Activated CD8-positive, alpha-beta T cell treated with anti-CD3 and anti-CD28 coated beads for 36 hours (primary cell): ENCODE measurements around the gene CHRNA9. TPM values are rescaled to one million over a fixed set of nuclear protein-coding genes. Genes with fewer than 3 reads are reported as not detected.
A peak's percentile ranks its signal among the peaks of the same experiment; 100 is the strongest.

Experiments
- ATAC-seq: fragments of 200-7000 bp; cut with Tn5 transposase; one replicate; pipeline ENCODE4 v1.10.0; 2021; ENCODE audit warnings: mild to moderate bottlenecking, moderate library complexity
- CTCF ChIA-PET: fragments of 350-600 bp; sonication (Branson Sonifier 250); formaldehyde crosslinking; loops from one replicate; lab custom pipeline; 2021; ENCODE audit warnings: antibody characterized with exemption; lab: Charles Lee
- POLR2A ChIA-PET: fragments of 350-600 bp; sonication (Branson Sonifier 250); formaldehyde crosslinking; loops from one replicate; lab custom pipeline; 2021; ENCODE audit warnings: antibody characterized with exemption; lab: Charles Lee
- DNase-seq: peaks from one replicate; pipeline ENCODE4 v3.0.0-alpha.2; 2020
- H3K27ac Mint-ChIP-seq: one replicate; pipeline ENCODE4 v1.8.0; 2021; ENCODE audit warnings: mild to moderate bottlenecking, mixed read lengths
- H3K27me3 Mint-ChIP-seq: one replicate; pipeline ENCODE4 v1.8.0; 2021; ENCODE audit warnings: mixed read lengths
- H3K36me3 Mint-ChIP-seq: one replicate; pipeline ENCODE4 v1.8.0; 2021; ENCODE audit warnings: low read depth, mixed read lengths
- H3K4me1 Mint-ChIP-seq: one replicate; pipeline ENCODE4 v1.8.0; 2021; ENCODE audit warnings: low read depth, mixed read lengths
- H3K4me3 Mint-ChIP-seq: one replicate; pipeline ENCODE4 v1.8.0; 2021; ENCODE audit warnings: mild to moderate bottlenecking, moderate library complexity, mixed read lengths
- H3K9me3 Mint-ChIP-seq: one replicate; pipeline ENCODE4 v1.8.0; 2021; ENCODE audit warnings: mixed read lengths
- CTCF ChIP-seq: fragments of 200-600 bp; IDR thresholded peaks from one replicate; pipeline ENCODE4 v1.8.0; 2022; ENCODE audit warnings: antibody characterized with exemption, mild to moderate bottlenecking
- intact Hi-C: fragments of 100-400 bp; cut with micrococcal nuclease; formaldehyde crosslinking; loops from one replicate; pipeline ENCODE4 v1.10.0; 2022
- total RNA-seq, 2 experiments: library from RNA; stranded (reverse); gene quantifications; one replicate each; pipeline ENCODE4 v1.2.3, GENCODE V29; 2021

The CHRNA9 gene
- total RNA-seq, 2 experiments from 2014 or later, result 0.11 to 0.38 TPM

DNA sequence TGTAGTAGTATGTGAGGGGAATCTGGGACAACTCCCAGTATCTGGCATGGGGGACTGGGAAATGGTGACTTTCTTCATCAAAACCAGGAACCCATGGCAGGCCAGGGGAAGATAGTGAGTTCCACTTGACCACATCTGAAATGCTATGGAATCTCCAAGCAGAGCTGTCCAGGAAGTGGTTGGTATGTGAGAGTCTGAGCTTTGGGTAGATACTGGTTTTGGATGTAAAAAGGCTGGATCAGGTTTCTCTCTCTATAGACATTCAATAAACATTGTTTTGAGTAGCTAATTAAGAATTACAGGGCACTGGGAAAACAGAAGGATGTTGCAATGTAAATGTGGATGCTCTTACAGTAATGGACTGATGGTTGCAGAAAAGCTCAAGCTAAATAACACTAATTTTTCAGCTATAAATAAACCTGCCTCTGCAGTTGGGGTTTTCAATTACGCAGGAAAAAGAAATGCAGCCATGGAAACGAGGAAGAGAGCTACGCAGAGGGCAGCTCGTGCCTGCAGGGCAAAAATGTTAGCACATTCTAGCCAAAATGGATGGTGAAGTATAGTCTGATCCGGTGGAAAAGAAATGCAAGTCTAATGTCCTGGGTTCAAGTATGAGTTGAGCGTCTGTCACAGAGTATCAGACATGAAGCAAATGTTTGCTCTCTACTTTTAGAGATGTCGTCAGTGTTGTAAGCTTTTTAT is 13.4 kb upstream of the CHRNA9 start:
- Mint-ChIP-seq H3K9me3 (no peaks in the 10 kb centered on the region), H3K27ac (no peak overlapping the region)
- POLR2A ChIA-PET, result interaction anchor here (0.6 to 1.4 kb wide), 7 partner anchors 10 to 125 kb away, joined by 3 to 5 read pairs (median 3); partner anchors contain the start of gene RHOH

DNA sequence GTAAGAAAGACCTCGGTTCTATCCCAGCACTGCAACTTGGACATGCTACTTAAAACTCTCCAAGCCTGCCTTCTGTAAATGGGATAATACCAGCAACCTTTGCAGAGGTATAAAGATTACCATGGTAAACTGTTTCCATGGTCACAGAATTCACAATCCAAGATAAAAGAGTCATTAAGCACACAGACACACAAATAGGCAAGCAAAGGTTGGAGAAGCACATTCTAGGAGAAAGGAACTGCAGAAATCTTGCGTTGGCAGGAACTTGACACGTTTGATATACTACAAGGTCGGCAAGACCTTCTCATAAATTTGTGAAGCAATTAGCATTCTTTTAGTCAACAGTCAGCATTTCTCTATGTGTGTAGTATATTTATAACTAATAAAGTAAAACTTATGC is 12.3 kb upstream of the CHRNA9 start:
- DNase-seq (no peak), ATAC-seq (no peak)
- no peaks in the 10 kb centered on the region for H3K36me3 Mint-ChIP-seq
- no peak overlapping the region for H3K4me3 Mint-ChIP-seq
- no peaks in the 10 kb centered on the region for H3K27me3 Mint-ChIP-seq
- H3K4me1 Mint-ChIP-seq, result peaks cover 43% of the 10 kb centered on the region
- POLR2A ChIA-PET, result interaction anchor here (1.3 to 1.4 kb wide), 2 partner anchors 14 to 39 kb away, joined by 3 to 5 read pairs; no protein-coding TSS in a partner anchor
- TF ChIP-seq CTCF, result no peak
- H3K27ac Mint-ChIP-seq, result no peak overlapping the region
- CTCF ChIA-PET, result interaction anchor here (1.0 to 1.5 kb wide), 5 partner anchors 11 to 267 kb away, joined by 4 to 14 read pairs (median 4); no protein-coding TSS in a partner anchor
- no peaks in the 10 kb centered on the region for H3K9me3 Mint-ChIP-seq
- intact Hi-C loops, result no loop called here

More for the DNA sequence above, 13.4 kb upstream of the CHRNA9 start:
- ATAC-seq, result peak; percentile 7
- Mint-ChIP-seq H3K36me3 (no peaks in the 10 kb centered on the region), H3K27me3 (no peaks in the 10 kb centered on the region), H3K4me1 (peaks cover 52% of the 10 kb centered on the region), H3K4me3 (no peak overlapping the region)
- no peak for DNase-seq
- intact Hi-C loops, result no loop called here
- CTCF ChIA-PET, result interaction anchor here (0.6 to 1.5 kb wide), 12 partner anchors 9 to 266 kb away, joined by 3 to 14 read pairs (median 4); no protein-coding TSS in a partner anchor
- no peak for TF ChIP-seq CTCF

- Mint-ChIP-seq H3K27me3 (peaks cover 2% of the 10 kb centered on the region), H3K36me3 (no peaks in the 10 kb centered on the region), H3K27ac (peak overlapping the region; percentile 19), H3K4me3 (no peak overlapping the region), H3K4me1 (peaks cover 38% of the 10 kb centered on the region), H3K9me3 (no peaks in the 10 kb centered on the region)
- TF ChIP-seq CTCF, result no peak
- intact Hi-C loops, result no loop called here
- ChIA-PET CTCF (interaction anchor here (3.0 kb wide), 1 partner anchor 14 kb away, joined by 12 read pairs; no protein-coding TSS in a partner anchor), POLR2A (interaction anchor here (0.8 to 1.4 kb wide), 2 partner anchors 89 to 127 kb away, joined by 3 to 4 read pairs; no protein-coding TSS in a partner anchor)
- ATAC-seq (peak; percentile 43), DNase-seq (no peak)
Observed at GRCh38 chr4:40323866-40324265, 11.3 kb upstream of the CHRNA9 start.

GRCh38 chr4:40325406-40326019 is 9.6 kb upstream of the CHRNA9 start:
- ATAC-seq (peak; percentile 98), DNase-seq (peak; percentile 77)
- Mint-ChIP-seq H3K36me3 (no peaks in the 10 kb centered on the region), H3K27ac (peak overlapping the region; percentile 36), H3K4me1 (peaks cover 35% of the 10 kb centered on the region), H3K27me3 (peaks cover 3% of the 10 kb centered on the region), H3K9me3 (no peaks in the 10 kb centered on the region), H3K4me3 (no peak overlapping the region)
- POLR2A ChIA-PET, result interaction anchor here (0.6 to 1.2 kb wide), 5 partner anchors 12 to 269 kb away, joined by 3 to 4 read pairs (median 3); partner anchors contain the start of genes N4BP2 and RHOH
- peak; percentile 94 for TF ChIP-seq CTCF
- intact Hi-C loops, result no loop called here
- CTCF ChIA-PET, result interaction anchor here (0.6 to 3.0 kb wide), 73 partner anchors 8 to 512 kb away, joined by 3 to 49 read pairs (median 4); partner anchors contain the start of genes CHRNA9 and N4BP2
